ENCODE data around the gene FUT3. TPM values are rescaled to one million over a fixed set of nuclear protein-coding genes. Genes with fewer than 3 reads are reported as not detected.

Gene FUT3
- total RNA-seq, 1 experiment from 2014 or later = not detected

GRCh38 chr19:5806905-5807304 lies 44.3 kb downstream of the FUT3 start:
- WGBS (ENCODE audit: extremely low coverage, insufficient read length, low lambda C conversion rate) = no CpG with 5 or more reads among the region's 5 CpGs
- no peak overlapping the region for H3K18ac ChIP-seq (ENCODE audit: insufficient read length, low read depth, low read length)
- H3K79me2 ChIP-seq (ENCODE audit: insufficient read depth, low read length) = no peaks in the 10 kb centered on the region
- no peak overlapping the region for H3K4me2 ChIP-seq (ENCODE audit: insufficient read depth, insufficient read length, low read length)
- no peak overlapping the region for H3K9ac ChIP-seq (ENCODE audit: extremely low read depth, insufficient read length, low read length)
- H4K8ac ChIP-seq (replicated peaks; ENCODE audit: insufficient read length, low read depth, low read length) = no peak overlapping the region
- H2BK15ac ChIP-seq (ENCODE audit: low read depth, low read length) = no peak overlapping the region
- H3K27me3 Mint-ChIP-seq (ENCODE audit: low read depth) = peaks cover 37% of the 10 kb centered on the region
- H3K9me3 ChIP-seq (ENCODE audit: control insufficient read depth, low read depth, low read length) = no peaks in the 10 kb centered on the region
- no peak overlapping the region for H4K5ac ChIP-seq (ENCODE audit: insufficient read length, low read depth, low read length)
- H3K14ac ChIP-seq (ENCODE audit: insufficient read depth, low read length) = no peak overlapping the region; the same call in 1 of the 2 replicates
- no peak overlapping the region for H3T11ph ChIP-seq (ENCODE audit: low read length)
- H2BK20ac ChIP-seq (ENCODE audit: low read depth, low read length, poor library complexity, severe bottlenecking) = no peak overlapping the region
- H2AFZ ChIP-seq (ENCODE audit: low read length) = no peak overlapping the region
- peaks cover 0 to 4% (median 0%) of the 10 kb centered on the region in 3 experiments; a peak in 2 of 7 replicates for H3K36me3 Mint-ChIP-seq (ENCODE audit: insufficient read depth in 1 of 3, low read depth in 3 of 3)
- H4K91ac ChIP-seq (ENCODE audit: insufficient read length, low read depth, low read length) = no peak overlapping the region
- H2BK12ac ChIP-seq (ENCODE audit: insufficient read length, low read depth, low read length) = no peak overlapping the region
- no peak overlapping the region for H3K4ac ChIP-seq (ENCODE audit: low read depth, low read length)
- H4K20me1 ChIP-seq (ENCODE audit: control insufficient read depth, insufficient read depth, insufficient read length) = no peaks in the 10 kb centered on the region
- no peaks in the 10 kb centered on the region for H3K4me1 ChIP-seq (ENCODE audit: insufficient read depth, low read length)
- peaks cover 6% of the 10 kb centered on the region for H3K23me2 ChIP-seq (ENCODE audit: insufficient read length, low read depth, low read length, poor library complexity, severe bottlenecking)
- H3K4me3 Mint-ChIP-seq = peak overlapping the region in 1 of 2 experiments; percentile 9; a peak in 1 of 5 replicates
- H3K27ac Mint-ChIP-seq = no peak overlapping the region
- no peak overlapping the region for H3K27ac ChIP-seq (ENCODE audit: insufficient read length, low read depth, low read length)
- H3K23ac ChIP-seq (ENCODE audit: insufficient read length, low read depth, low read length) = no peak overlapping the region
- H2AK5ac ChIP-seq (ENCODE audit: insufficient read length, low read length) = no peak overlapping the region
- no peaks in the 10 kb centered on the region; the same call in 1 of the 2 replicates for H3K27me3 ChIP-seq (ENCODE audit: insufficient read depth, low read length)
- no peak overlapping the region for H3K56ac ChIP-seq (ENCODE audit: insufficient read length, low read depth, low read length)
- no peak overlapping the region for H2BK120ac ChIP-seq (ENCODE audit: low read depth, low read length, poor library complexity, severe bottlenecking)
- H3K9me3 Mint-ChIP-seq = peaks cover 0 to 4% of the 10 kb centered on the region in 2 experiments; a peak in 3 of 5 replicates
- peaks cover 14 to 28% of the 10 kb centered on the region in 2 experiments for H3K4me1 Mint-ChIP-seq
- no peak for TF ChIP-seq CTCF (conservative IDR thresholded peaks at IDR 0.05)
- DNase-seq = no peak
- no peaks in the 10 kb centered on the region for H3K79me1 ChIP-seq (ENCODE audit: insufficient read depth, low read depth, low read length, poor library complexity, severe bottlenecking)
- H2BK5ac ChIP-seq (ENCODE audit: insufficient read length, low read length) = no peak overlapping the region

Measured in H9 (cell line).